Amygdala (tissue), 56 donors: ENCODE data around the gene IGLON5.

Experiments used
- DNase-seq, 56 donors: peaks; one replicate each; lab custom pipeline; 2025; lab: John Stamatoyannopoulos, UW

IGLON5 gene

DNA sequence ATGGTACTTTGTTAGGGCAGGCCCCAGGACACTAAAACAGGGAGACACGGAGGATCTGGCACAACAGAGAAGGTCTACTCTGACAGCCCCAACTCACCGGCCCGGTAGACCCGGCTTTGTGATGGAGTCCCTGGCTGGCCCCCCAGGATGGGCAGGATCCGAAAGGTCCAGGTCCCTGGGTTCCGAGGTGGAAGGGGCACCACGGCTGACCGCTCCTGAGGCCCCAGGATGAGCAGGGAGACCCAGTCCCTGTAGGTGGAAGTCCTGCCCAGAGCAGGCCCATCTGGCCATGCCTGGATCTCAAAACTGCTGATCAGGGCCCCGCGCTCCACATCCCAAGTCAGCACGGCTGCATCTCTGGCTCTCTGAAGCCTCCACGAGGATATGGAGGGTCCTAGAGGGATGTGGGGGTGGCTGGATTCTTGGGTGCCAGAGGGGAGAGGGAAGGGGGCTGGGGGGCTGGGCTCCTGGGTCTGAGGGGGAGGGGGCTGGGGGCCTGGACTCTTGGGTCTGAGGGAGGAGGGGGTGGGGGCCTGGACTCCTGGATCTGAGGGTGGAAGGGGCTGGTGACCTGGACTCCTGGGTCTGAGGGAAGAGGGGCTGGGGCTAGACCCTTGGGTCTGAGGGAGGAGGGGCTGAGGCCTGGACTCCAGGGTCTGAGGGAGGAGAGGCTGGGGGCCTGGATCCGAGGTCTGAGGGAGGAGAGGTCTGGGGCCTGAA lies 25.9 kb downstream of the IGLON5 start:
- DNase-seq = no peak

DNA sequence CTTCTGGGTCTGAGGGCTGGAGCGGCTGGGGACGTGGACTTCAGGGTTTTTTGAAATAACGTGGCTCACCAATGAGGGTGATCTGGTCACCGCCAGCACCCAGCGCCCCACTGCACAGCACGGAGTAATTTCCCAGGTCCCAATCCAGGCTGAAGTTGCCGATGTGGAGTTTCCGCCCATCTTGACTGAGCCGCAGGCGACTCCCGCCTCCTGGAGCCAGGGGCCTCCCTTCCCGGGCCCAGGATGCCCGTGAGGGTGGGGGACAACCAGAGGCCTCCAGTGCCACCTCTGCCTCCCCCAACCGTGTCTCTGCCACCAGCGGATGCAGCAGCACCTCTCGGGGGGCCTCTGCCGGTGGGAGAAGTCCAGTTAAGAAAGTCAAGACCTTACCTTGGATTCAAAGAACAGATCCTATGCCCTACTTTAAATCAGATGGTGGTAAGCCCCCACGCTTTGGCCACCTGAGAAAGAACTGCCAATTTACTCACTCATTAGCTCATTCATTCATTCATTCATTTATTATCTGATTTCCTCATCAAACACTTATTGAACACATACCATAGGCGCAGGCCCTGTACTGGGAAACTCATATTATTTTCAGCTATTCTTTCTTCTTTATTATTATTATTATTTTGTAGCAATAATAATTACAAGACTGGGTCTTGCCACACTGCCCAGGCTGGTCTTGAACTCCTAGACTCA lies 26.6 kb downstream of the IGLON5 start:
- no peak for DNase-seq

- peak in 48 of 56 donors; percentile 14 to 80 (median 62) for DNase-seq
Observed at GRCh38 chr19:51338563-51339312, 27.3 kb downstream of the IGLON5 start.

DNA sequence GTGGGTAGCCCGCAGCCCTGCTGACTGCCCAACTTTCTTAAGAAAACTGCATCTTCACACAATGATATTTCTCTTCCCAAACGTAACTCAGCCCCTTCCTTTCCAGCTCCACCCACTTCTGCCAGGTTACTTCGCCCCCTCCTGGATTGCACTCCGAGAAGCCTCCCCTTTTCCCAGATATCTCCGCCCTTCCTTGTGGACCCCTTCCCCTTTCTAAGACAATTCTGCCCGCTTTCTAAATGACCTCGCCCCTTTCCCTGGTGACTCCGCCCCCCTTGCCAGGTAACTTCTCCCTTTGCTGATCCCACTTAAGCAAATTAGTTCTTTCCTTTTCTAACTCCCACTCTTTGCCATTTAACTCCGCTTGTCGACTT lies 27.9 kb downstream of the IGLON5 start:
- no peak for DNase-seq

DNA sequence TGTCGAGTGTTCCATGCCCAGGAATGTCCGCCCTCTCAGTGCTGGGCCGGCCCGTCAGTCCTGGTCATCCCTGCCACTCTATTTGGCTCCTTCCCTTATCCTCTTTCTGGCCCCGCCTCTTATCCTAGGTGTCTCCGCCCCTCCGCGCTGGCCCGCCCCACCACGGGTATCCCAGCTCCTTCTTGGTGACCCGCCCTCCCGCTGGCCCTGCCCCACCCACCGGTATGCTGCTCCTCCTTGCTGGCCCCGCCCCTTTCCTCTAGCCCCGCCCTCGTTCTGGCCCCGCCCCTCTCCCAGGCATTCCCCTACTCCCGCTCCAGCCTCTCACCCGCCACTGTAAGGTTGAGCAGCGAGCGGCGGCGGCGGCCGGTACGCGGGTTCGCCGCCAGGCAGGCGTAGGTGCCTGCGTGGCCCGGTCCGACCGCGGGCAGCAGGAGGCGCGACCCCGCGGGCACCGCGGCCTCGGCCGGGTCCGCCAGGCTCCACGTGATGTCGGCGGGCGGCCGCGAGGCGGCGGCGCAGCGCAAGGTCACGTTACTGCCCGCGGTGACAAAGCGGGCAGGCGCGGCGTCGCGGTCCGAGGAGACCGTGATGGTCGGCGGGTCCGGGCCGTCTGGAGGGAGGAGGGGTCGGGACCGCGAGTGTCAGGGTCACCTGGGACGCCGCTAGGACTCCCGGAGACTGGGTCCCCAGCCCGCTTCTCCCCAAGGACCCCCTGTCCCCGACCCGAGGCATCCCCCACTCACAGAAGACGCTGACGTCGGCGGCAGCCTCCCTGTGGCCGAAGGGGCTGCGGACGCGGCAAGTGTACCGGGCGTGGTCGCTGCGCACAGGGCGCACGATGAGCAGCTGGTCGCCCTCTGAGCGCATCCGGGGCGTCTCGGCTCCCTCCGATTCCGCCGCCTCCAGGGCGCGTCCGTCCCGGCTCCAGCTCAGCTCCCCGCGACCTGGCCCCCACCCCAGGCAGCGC lies 28.5 kb downstream of the IGLON5 start:
- DNase-seq = peak in 55 of 56 donors; percentile 51 to 99 (median 86)

DNA sequence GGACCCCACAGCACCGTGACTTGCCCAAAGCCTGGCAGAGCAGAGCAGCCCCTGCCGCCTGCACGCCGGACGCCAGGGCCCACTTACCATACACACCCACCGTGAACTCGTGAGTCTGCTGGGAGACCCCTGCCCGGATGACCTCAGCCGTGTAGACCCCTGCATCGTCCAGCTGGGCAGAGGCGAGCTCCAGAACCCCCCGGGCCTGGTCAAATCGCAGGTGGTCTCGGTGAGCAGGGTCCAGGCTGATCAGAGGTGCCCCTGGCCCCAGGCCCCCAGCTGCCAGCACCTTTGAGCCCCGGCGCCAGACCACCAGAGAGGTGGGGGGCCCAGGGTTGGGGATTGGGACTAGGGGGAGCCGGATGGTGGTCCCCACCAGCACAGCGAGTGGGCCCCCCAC lies 29.6 kb downstream of the IGLON5 start:
- DNase-seq = no peak

- DNase-seq = no peak
Observed at GRCh38 chr19:51341976-51342580, 30.6 kb downstream of the IGLON5 start, which contains the start of gene VSIG10L. VSIG10L (minus strand) TSS chr19:51342139; CDS start chr19:51342124, 15 bp downstream.

DNA sequence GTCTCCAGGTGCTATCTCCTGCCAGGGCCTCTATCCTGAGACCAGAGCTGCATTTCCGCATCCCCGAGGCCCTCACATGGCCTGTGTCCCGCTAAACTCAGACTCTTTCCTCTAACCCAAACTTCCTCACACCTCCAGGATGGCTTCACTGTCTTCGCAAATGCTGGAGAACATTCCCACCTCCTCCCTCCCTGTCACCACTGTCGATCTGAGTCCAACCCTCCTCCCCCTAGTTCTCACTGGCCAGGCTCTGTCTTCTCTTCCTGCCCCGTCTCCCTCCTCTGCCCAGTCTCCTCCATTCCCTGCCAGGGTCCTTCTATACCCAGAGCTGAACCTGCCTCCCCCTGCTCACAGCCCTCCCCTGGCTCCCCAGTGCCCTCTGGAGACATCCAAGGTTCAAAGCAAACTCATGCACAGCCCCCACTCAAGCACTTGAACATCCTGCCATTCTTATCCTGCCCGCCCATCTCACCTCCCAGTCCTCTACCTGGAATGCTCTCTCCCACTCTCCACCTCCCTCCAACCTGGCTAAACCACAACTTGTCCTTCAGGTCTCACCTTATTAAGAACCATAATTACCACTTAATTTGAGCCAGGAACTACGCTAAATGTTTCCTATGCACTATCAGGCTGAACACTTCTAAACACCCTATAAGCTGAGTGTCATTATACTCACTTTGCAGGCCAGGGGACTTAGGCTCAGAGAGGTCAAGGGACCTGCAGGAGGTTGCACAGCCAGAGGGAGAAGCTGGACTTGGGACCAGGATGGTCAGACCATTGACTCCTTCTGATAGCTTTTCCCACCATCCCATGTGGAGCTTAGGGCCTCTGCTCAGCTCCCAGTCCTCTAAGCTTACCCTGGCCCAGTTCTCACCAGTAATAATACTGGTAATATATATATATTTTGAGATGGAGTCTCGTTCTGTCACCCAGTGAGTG lies 31.5 kb downstream of the IGLON5 start:
- DNase-seq = no peak

DNA sequence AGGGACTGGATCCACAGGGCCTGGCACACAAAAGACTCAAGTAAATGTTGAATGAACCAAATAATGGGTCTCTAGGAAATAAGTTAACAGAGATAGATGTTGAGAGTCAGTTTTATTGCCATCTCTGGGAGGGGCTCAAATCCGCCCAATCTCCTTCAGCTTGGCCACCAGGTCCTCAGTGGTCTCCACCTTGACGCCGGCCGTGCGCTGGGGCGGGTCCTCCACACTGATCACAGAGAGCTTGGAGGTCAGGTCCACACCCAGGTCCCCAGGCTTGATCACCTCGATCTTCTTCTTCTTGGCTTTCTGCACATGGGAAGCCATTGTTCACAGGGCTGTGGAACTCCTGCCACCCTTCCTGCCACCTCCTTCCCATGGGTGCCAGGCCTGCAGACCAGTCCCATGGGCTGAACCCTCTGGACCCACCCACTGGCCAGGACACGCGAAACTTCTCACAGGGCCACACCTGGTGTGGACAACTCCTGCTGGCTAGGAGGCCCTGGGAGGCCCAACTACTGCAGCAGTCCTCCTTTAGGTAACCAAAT lies 33.7 kb downstream of the IGLON5 start:
- no peak for DNase-seq

- no peak for DNase-seq
Observed at GRCh38 chr19:51346742-51347141, 35.3 kb downstream of the IGLON5 start.

- no peak for DNase-seq
Observed at GRCh38 chr19:51347209-51347928, 35.9 kb downstream of the IGLON5 start.

DNA sequence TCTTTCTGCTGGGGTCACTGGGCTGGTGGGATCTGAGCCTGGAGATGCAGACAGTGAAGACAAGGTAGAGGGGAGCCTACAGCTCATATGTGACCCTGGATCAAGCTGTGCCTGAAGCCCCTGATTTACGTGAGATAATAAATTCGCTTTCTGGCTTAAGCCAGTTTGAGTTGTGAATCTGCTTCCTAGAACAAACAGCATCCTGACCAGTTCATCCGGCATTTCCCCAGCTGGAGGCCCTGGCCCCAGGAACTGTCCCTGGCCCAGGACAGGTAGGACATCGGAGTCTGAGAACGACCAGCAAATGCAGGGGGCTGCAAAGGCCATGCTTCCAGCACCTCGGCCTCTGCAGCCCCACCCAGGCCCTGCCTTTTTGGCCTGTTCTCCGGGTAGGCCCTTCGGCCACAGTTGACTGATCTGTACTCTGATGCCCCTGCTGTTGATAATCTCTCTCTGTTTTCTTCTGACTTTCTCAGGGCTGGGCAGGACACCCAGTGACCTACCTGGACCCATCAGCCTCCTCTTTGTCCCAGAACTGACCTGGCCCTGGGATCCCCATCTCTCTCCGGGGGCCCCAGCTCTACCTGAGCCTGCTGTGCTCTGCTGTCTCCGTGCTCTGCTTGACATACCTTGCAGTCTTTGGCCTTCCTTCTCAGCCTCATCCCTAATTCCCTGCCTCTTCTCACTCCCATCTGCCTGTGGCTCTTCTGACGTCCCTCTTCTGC lies 40.0 kb downstream of the IGLON5 start:
- DNase-seq = no peak

GRCh38 chr19:51352783-51353360 lies 41.4 kb downstream of the IGLON5 start:
- DNase-seq = no peak

- DNase-seq = no peak
Observed at GRCh38 chr19:51354103-51354741, 42.8 kb downstream of the IGLON5 start.

DNA sequence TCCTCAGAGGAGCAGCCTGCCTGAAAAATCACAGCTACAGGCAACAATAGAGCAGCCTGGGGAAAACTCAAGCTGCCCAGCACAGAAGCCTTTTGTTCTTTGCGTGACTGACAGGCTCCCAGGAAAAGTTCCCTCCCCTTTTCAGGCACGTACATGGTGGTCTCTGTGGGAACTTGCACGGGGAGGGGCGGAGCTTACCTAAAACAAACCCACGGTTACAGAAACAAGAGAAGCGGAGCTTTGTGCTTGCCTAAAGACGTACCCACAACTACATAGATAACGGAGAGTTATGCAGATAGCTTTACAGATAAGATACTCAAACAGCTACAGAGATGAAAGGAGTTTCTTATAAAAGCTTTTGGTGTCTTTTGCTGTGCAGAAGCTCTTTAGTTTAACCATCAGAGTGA lies 43.3 kb downstream of the IGLON5 start:
- DNase-seq = peak in 37 of 56 donors; percentile 6 to 75 (median 35)
